ENCODE data around the gene PPP1CB. TPM values are rescaled to one million over a fixed set of nuclear protein-coding genes. Genes with fewer than 3 reads are reported as not detected.

PPP1CB gene
- total RNA-seq, 1 experiment from 2014 or later, result 190 TPM

DNA sequence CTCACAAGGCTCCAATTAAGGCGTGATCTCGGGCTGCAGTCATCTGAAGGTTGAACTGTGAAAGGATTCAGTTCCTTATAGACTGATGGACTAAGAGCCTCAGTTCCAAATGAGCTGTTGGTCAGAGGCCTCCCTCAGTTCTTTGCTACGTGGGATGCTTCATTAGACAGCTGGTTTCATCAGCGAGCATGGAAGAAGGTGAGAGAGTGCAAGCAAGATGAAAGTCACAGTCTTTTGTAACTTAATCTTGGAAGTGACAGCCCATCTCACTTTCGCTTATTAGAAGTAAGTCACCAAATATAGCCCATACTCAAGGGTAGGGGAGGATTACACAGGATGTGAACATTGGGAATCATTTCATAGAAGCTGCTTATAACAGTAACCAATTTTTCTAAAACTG is 26.8 kb downstream of the PPP1CB start:
- no peak overlapping the region for H3K4me3 ChIP-seq (ENCODE audit: low read depth, low read length)
- Mint-ChIP-seq H3K36me3 (ENCODE audit: insufficient read depth, unreplicated experiment) (peaks cover 54% of the 10 kb centered on the region), H3K4me1 (ENCODE audit: low read depth, unreplicated experiment) (no peaks in the 10 kb centered on the region), H3K27ac (ENCODE audit: unreplicated experiment) (no peak overlapping the region), H3K27me3 (ENCODE audit: insufficient read depth, unreplicated experiment) (no peaks in the 10 kb centered on the region), H3K9me3 (ENCODE audit: unreplicated experiment) (no peaks in the 10 kb centered on the region), H3K4me3 (ENCODE audit: unreplicated experiment) (no peak overlapping the region)
- no TSS peak for BruUV-seq (replicated peaks)
- no peaks in the 10 kb centered on the region; the same call in 1 of the 2 replicates for H3K4me1 ChIP-seq
- H3K9me3 ChIP-seq, result no peaks in the 10 kb centered on the region
- ChIA-PET CTCF (interaction anchor here (0.8 kb wide), 1 partner anchor 184 kb away, joined by 4 read pairs; no protein-coding TSS in a partner anchor), POLR2A (interaction anchor here (0.8 kb wide), 1 partner anchor 27 kb away, joined by 5 read pairs; the partner anchor contains the start of gene PPP1CB)
- H3K27me3 ChIP-seq (replicated peaks; ENCODE audit: control insufficient read depth, insufficient read depth, low read length), result no peaks in the 10 kb centered on the region
- no peak for DNase-seq
- no peaks in the 10 kb centered on the region; the same call in 1 of the 2 replicates for H3K36me3 ChIP-seq (ENCODE audit: control insufficient read depth, insufficient read depth, low read length)
- TF ChIP-seq, protein P1, sequence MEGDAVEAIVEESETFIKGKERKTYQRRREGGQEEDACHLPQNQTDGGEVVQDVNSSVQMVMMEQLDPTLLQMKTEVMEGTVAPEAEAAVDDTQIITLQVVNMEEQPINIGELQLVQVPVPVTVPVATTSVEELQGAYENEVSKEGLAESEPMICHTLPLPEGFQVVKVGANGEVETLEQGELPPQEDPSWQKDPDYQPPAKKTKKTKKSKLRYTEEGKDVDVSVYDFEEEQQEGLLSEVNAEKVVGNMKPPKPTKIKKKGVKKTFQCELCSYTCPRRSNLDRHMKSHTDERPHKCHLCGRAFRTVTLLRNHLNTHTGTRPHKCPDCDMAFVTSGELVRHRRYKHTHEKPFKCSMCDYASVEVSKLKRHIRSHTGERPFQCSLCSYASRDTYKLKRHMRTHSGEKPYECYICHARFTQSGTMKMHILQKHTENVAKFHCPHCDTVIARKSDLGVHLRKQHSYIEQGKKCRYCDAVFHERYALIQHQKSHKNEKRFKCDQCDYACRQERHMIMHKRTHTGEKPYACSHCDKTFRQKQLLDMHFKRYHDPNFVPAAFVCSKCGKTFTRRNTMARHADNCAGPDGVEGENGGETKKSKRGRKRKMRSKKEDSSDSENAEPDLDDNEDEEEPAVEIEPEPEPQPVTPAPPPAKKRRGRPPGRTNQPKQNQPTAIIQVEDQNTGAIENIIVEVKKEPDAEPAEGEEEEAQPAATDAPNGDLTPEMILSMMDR (IDR thresholded peaks at IDR 0.05; ENCODE audit: insufficient read depth in 1 of 2, low read depth in 1 of 2, low read length in 1 of 2, severe bottlenecking in 1 of 2, unreplicated experiment in 1 of 2), result no peak
- intact Hi-C loops (cut with micrococcal nuclease; ENCODE audit: unreplicated experiment), result no loop called here

DNA sequence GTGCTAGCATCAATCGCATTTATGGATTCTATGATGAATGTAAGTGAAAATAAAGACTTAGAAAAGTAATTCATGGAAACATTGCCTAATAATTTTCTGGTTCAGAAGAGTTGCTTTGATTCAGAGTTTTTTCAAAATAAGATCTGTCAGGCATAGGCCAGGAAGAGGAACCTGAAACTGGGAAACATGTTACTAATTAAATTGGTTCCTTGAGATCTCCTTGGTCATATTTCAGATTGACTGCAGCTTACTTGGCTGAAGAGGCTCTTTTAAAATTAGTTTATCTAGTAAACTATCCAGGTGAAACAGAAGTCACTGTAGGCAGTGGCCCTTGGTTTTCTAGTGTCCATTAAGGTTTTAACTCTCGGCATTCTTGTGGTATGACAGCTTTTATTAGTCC is 27.4 kb downstream of the PPP1CB start:
- TF ChIP-seq, protein P1 (IDR thresholded peaks at IDR 0.05; ENCODE audit: insufficient read depth in 1 of 2, low read depth in 1 of 2, low read length in 1 of 2, severe bottlenecking in 1 of 2, unreplicated experiment in 1 of 2), result no peak
- H3K4me3 ChIP-seq (ENCODE audit: low read depth, low read length), result no peak overlapping the region
- H3K9me3 Mint-ChIP-seq (ENCODE audit: unreplicated experiment), result no peaks in the 10 kb centered on the region
- H3K27ac Mint-ChIP-seq (ENCODE audit: unreplicated experiment), result no peak overlapping the region
- no peaks in the 10 kb centered on the region; the same call in 1 of the 2 replicates for H3K4me1 ChIP-seq
- H3K27me3 ChIP-seq (replicated peaks; ENCODE audit: control insufficient read depth, insufficient read depth, low read length), result no peaks in the 10 kb centered on the region
- no peaks in the 10 kb centered on the region; the same call in 1 of the 2 replicates for H3K36me3 ChIP-seq (ENCODE audit: control insufficient read depth, insufficient read depth, low read length)
- ChIA-PET POLR2A (interaction anchor here (0.8 kb wide), 1 partner anchor 27 kb away, joined by 5 read pairs; the partner anchor contains the start of gene PPP1CB), CTCF (interaction anchor here (0.8 kb wide), 1 partner anchor 185 kb away, joined by 4 read pairs; no protein-coding TSS in a partner anchor)
- no peak for DNase-seq
- H3K4me1 Mint-ChIP-seq (ENCODE audit: low read depth, unreplicated experiment), result no peaks in the 10 kb centered on the region
- no peaks in the 10 kb centered on the region for H3K27me3 Mint-ChIP-seq (ENCODE audit: insufficient read depth, unreplicated experiment)
- BruUV-seq (replicated peaks), result no TSS peak
- no peaks in the 10 kb centered on the region for H3K9me3 ChIP-seq
- peaks cover 60% of the 10 kb centered on the region for H3K36me3 Mint-ChIP-seq (ENCODE audit: insufficient read depth, unreplicated experiment)
- no peak overlapping the region for H3K4me3 Mint-ChIP-seq (ENCODE audit: unreplicated experiment)
- intact Hi-C loops (cut with micrococcal nuclease; ENCODE audit: unreplicated experiment), result no loop called here

DNA sequence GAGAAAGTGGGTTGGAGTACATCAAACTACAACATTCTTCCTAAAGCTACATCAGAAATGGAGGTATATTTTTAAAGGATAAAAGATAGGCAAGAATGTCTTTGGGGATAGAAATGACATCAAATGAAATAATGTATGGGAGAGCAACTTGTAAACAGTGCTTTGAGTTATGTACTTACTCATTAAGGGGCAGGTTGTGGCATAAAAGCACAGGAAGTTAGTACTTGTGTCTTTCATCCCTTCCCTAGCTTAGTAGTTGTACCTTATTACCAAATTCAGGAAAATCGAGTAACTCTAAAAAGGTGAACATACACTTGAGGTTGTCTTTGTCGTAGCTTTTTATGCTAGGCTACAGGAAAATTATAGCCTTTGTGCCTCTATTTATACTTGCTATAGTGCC is 28.9 kb downstream of the PPP1CB start:
- no peak for DNase-seq
- H3K27me3 Mint-ChIP-seq (ENCODE audit: insufficient read depth, unreplicated experiment), result no peaks in the 10 kb centered on the region
- intact Hi-C loops (cut with micrococcal nuclease; ENCODE audit: unreplicated experiment), result no loop called here
- H3K4me3 Mint-ChIP-seq (ENCODE audit: unreplicated experiment), result no peak overlapping the region
- ChIA-PET POLR2A (no interaction called here), CTCF (no interaction called here)
- Histone ChIP-seq H3K9me3 (no peaks in the 10 kb centered on the region), H3K4me3 (ENCODE audit: low read depth, low read length) (no peak overlapping the region), H3K36me3 (ENCODE audit: control insufficient read depth, insufficient read depth, low read length) (no peaks in the 10 kb centered on the region; the same call in 1 of the 2 replicates), H3K27me3 (replicated peaks; ENCODE audit: control insufficient read depth, insufficient read depth, low read length) (no peaks in the 10 kb centered on the region), H3K4me1 (no peaks in the 10 kb centered on the region; the same call in 1 of the 2 replicates)
- H3K36me3 Mint-ChIP-seq (ENCODE audit: insufficient read depth, unreplicated experiment), result peaks cover 68% of the 10 kb centered on the region
- no peak overlapping the region for H3K27ac Mint-ChIP-seq (ENCODE audit: unreplicated experiment)
- BruUV-seq (replicated peaks), result no TSS peak
- TF ChIP-seq, protein P1 (IDR thresholded peaks at IDR 0.05; ENCODE audit: insufficient read depth in 1 of 2, low read depth in 1 of 2, low read length in 1 of 2, severe bottlenecking in 1 of 2, unreplicated experiment in 1 of 2), result no peak
- H3K4me1 Mint-ChIP-seq (ENCODE audit: low read depth, unreplicated experiment), result no peaks in the 10 kb centered on the region
- no peaks in the 10 kb centered on the region for H3K9me3 Mint-ChIP-seq (ENCODE audit: unreplicated experiment)

Data from Caco-2 (cell line).